OCI-M1 (cell line): ENCODE data around the gene ECHS1.
"Not testable (repeated sequence)": the region's sequence is repeated elsewhere in the genome, so short reads cannot be mapped to it uniquely, and the experiment has no call there.

ENCODE experiments used
- DNase-seq: peaks from one replicate; lab custom pipeline; 2025; lab: John Stamatoyannopoulos, UW

The ECHS1 gene

DNA sequence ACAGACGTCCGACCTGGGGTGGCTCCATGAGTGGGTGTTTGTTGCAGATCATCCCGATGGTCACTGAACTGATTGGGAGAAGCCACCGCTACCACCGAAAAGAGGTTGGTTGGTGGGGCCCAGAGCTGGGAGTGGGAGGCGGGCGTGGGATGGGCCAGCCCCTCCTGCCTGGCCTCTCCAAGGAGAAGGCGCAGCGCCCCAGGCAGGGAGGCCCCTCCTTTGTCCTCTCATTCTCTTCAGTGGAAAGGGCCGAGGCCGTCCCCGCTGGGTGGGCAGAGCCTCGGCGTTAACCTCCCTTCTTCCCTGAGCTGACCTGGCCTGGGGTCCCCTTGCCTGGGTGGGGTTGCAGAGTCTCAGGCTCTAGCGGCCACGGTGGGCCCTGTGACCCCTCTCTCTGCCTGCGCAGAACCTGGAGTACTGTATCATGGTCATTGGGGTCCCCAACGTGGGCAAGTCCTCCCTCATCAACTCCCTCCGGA, 26.0 kb upstream of the ECHS1 start:
- no peak for DNase-seq

DNA sequence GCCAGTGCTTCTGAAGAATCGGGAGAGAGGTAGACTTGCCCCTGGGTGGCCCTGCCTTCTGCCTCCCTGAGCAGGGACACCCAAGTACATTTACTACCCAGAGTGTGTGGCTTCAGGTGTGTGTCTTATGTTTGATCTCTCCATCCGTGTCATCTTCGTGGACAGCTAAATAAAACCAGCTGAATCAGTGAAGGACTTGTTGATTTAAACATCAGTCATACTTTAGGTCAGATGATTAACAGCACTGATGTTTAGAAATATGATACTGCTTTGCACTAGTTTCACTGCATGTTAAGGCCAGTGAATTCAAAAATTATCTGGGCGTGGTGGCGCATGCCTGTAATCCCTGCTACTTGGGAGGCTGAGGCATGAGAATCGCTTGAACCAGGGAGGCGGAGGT, 24.8 kb upstream of the ECHS1 start:
- DNase-seq, result no peak

DNA sequence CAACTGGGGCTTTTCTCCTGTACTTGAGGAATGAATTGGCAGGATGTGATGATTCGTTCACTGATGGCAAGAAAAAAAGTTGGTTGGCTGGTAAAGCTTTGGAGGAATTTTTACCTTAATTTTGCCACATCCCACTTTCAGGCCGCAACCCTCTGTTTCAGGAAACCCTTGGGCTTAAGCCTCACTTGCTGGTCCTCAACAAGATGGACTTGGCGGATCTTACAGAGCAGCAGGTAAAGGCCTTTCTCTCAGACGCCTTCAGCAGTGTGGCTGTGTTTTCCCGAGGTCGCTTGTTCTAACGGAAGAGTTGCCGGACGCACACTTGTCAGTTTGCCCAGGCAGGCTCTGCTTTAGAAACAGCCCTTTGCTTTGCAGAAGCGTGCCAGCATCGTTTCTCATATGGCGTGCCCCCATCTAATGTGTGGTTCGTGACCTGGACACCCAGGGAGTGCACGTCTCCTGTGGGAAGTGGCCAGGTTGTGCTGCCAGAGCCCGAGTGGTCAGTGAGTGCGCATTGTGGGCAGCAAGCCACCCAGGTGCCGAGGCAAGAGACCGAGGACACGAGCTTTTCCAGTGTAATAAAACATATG, 23.0 kb upstream of the ECHS1 start:
- no peak for DNase-seq

DNA sequence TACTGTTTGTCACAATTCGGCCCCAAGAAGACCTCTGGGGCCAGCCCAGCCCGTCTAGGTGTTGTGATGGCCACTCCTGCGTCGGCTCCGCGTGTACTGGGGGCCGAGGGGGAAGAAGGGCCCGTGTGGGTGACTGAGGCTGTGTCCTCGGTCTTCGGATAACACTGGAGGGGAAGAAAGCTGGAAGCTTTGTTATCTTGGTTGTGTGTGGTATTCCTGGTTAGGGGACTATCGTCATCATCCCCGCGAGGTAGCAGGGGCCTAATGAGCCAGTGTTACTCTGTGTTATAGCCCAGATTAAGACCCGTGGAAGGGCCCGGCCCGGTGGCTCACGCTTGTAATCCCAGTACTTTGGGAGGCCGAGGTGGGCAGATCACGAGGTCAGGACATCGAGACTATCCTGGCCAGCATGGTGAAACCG, 21.7 kb upstream of the ECHS1 start:
- DNase-seq, result peak; percentile 74

DNA sequence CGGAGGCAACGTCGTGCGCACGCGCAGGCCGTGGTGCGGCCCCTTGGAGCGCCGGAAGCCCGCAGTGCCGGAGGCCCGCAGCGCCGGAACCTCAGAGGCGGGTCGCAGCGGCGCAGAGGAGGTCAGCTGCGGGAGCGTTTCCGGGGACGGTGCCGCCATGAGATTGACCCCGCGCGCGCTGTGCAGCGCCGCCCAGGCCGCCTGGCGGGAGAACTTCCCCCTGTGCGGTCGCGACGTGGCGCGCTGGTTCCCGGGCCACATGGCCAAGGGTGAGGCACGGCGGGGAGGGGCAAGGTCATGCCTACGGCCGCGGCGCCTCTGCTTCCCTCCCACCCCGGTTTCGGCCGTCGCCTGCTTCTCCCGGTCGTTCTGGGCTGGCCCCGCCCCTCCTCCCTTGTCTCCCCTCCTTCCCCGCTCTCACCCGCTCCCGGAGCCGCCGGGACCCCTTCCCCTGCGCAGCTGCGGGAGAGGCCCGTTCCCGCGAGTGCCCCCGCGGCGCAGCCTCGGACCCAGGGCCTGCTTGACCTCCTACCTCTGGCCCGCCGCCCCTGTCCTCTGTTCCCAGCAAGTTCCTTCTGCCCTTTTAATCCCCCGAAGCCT, 21.0 kb upstream of the ECHS1 start, which contains the start of gene MTG1:
Gene MTG1, plus strand, starts transcription at position 94 of the 600 bp plus-strand sequence. Its CDS starts 64 bp downstream, at position 158.
- DNase-seq, result peak; percentile 99

DNA sequence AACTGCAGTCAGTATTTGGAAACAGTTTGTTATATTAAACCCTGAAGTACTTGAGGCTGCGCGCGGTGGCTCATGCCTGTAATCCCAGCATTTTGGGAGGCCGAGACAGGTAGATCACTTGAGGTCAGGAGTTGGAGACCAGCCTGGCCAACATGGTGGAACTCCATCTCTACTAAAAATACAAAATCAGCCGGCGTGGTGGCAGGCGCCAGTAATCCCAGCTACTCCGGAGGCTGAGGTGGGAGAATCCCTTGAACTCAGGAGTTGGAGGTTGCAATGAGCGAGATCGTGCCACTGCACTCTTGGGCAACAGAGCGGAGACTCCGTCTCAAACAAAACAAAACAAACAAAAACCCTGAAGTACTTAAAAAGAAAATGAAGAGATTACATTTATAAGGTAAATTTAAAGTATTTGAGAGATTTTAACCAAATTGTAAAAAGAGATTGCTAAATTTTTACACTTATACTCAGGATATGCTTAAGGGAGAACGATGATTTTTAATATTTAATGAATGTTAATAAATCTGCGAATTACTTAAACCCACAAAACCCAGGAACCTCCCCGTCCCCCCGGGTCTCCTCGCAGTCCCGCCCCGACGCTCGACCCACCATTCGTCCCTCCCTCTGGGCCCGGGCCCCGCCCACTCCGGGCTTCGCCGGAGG, 20.4 kb upstream of the ECHS1 start:
- DNase-seq, result no peak

DNA sequence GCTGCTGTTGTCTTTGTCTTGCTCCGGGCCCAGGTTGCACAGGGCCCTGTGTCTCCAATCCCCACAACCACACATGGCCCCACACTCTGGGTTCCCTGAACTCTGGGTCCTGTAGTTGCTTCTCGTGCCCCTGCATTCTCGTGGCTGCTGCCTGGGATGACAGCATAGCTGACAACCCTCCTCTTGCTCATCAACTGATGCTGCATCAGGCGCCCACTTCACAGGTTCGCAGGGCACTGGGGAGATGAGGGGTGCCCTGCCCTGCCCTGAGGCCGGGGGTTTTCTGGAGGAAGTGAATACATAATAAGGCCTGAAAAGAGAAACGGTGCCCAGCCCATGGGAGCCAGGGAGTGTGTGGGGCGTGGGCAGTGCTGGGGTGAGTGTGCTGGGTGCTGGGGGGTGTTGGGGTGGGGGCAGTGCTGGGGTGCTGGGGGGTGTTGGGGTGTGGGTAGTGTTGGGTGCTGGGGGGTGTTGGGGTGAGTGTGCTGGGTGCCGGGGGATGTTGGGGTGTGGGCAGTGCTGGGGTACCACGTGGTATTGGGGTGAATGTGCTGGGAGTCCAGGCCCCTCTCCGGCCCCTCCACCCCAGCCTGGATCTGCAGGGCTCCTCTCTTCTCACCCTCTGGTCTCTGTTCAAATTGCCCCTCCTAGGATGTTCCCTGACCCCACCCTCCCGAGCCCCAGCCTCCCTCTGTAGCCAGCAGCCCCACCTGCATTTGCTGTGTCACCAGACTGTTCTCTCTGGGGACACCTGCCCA, 18.8 kb upstream of the ECHS1 start:
- no peak for DNase-seq

DNA sequence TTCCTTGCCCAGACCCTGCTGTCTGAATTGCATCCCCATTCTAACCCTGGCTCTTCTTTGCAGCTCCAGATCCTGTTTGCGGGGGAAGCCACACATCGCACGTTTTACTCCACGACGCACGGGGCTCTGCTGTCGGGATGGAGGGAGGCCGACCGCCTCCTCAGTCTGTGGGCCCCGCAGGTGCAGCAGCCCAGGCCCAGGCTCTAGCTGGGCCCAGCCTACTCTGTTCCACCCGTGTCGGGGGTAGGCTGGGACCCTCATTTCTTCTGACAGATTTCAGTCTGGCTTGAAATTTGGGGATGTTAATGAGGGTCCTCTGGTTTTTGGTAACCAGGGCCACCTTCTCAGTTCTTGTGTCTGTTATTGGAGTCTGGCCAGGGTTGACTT, 18.1 kb upstream of the ECHS1 start:
- DNase-seq, result no peak

DNA sequence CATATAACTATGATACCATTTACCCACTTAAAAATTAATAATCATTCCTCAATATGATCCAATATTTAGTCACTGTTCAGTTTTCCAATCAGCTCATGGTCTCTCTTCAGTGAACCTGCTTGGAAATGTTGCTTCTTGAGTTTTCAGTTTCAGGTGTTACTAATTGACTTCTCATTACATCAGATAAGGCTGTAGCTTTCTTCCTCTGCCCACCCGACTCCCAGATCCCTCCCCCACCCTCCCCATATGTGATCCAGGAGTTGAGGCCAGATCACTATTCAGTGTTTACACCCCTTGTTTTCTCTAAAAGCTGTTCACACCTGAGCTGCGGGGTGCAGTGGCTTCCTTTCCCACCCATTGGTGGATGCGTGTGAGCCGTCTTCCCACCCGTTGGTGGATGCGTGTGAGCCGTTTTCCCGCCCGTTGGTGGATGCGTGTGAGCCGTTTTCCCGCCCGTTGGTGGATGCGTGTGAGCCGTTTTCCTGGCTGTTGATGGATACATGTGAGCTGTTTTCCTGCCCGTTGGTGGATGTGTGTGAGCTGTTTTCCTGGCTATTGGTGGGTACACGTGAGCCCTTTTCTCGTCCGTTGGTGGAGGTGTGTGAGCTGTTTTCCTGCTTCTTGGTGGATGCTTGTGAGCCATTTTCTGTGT, 17.6 kb upstream of the ECHS1 start:
- DNase-seq, result no peak

DNA sequence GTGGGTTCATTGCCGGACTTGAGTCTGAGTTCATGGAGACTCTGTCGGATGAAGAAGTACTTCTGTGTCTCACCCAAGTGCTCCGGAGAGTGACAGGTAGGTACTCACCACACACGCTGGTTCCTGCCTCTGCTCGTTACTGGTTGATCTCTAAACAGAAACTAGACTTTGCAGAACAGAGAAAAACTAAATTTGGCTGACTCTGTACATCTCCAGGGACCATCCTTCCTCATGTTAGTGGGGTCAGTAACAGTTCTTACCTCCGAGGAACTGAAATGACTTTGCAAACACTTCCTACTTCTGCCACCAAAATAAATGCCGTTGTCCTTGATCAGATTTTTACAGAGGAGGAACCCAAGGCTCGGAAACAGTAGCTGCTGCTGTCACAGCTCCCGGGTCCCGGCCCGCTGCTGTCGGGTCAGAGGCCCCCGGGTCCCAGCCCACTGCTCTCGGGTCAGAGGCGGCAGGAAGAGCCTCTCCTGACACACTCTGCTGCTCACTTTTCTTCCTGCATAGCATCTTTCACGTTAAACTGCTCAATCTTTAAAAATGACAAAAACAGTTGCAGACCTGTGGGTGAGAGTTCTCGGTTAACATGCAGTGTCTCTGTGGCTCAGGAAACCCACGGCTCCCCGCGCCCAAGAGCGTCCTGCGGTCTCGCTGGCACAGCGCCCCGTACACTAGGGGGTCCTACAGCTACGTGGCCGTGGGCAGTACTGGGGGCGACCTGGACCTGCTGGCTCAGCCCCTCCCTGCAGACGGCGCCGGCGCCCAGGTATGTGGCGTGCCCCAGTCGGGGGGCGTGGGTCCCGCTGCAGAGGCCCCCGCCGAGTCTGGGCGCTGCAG, 16.0 kb upstream of the ECHS1 start:
- DNase-seq, result peak; percentile 76

DNA sequence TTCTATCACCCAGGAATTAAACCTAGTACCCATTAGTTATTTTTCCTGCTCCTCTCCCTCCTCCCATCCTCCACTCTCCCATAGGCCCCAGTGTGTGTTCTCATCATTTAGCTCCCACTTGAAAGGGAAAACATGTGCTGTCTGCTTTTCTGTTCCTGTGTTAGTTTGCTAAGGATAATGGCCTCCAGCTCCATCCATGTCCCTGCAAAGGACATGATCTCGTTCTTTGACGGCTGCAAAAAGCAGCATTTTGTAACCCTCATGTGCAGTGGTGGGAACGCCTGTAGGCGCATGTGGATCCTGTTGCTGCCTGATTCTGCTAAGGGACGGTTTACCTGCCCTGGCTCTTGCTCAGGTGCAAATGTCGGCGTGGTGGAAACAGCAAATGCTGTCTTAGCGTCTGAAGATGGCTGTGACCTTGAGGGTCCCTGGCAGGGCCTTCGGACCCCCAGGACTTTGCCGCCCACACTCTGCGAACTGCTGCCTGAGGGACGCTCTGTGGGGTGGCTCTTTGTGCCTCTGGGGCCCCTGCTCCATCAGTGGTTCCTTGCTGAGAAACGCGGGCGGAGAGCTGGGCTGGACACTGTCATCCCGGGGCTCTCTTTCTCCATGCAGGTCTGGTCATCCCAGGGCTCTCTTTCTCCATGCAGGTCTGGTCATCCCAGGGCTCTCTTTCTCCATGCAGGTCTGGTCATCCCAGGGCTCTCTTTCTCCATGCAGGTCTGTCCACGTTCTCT, 15.2 kb upstream of the ECHS1 start:
- peak; percentile 91 for DNase-seq

DNA sequence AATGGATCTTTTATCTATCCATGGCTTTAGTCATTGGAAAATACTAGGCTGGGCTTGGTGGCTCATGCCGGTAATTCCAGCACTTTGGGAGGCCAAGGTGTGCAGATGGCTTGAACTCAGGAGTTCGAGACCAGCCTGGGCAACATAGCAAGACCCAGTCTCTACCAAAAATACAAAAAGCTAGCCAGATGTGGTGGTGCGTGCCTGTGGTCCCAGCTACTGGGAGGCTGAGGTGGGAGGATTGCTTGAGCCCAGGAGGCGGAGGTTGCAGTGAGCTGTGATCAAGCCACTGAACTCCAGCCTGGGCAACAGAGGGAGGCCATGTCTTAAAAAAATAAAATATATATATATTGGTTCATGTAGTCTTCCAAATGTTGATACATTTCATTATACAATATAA, 13.8 kb upstream of the ECHS1 start:
- DNase-seq, result not testable (repeated sequence)

DNA sequence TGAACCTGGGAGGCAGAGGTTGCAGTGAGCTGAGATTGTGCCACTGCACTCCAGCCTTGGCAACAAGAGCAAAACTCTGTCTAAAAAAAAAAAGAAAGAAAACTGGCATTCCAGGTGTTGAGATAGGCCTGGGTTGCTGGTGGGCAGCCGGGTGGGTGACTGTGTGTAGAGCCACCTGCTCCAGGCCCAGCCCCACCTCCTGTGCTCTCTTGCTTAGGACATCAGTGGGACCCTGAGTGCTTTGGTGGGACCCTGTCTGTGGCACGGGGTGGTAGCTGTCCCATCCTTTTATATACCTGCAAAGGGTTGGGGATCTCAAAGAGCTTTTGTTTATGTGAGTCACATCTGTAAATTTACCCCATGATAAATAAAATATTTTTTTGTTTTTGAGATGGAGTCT, 12.1 kb upstream of the ECHS1 start:
- no peak for DNase-seq

DNA sequence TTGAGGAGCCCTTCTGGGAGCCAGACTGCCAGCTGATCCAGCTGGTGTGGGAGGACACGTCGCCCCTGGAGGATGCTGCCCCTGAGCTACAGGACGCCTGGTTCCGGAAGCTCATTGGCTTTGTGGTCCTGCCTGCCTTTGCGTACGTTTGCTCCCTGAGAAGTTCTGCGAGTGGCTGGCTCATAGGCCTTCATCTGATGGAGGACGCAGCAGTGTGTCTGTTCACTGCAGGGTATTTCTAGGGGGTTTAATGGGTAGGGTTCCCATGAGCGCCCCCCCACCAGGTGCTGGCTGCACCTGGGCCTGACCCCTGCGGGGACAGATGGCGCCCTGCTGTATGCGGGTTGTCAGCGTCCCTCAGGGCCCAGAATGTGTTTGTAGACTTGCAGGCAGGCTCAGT, 10.9 kb upstream of the ECHS1 start:
- no peak for DNase-seq

DNA sequence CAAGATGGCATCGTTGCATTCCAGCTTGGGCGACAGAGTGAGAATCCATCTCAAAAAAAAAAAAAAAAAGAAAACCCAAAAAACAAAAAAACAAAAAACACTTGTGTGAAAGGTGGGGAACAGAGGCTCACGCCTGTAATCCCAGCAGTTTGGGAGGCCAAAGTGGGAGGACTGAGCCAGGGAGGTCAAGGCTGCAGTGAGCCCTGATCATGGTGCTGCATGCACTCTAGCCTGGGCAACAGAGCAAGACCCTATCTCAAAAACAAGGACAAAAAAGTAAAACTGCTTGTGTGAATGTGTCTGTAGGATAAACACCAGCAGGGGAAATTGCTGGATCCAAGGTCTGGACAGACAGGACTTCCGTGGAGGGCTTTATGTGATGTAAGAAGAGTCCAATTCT, 10.4 kb upstream of the ECHS1 start:
- DNase-seq, result no peak

DNA sequence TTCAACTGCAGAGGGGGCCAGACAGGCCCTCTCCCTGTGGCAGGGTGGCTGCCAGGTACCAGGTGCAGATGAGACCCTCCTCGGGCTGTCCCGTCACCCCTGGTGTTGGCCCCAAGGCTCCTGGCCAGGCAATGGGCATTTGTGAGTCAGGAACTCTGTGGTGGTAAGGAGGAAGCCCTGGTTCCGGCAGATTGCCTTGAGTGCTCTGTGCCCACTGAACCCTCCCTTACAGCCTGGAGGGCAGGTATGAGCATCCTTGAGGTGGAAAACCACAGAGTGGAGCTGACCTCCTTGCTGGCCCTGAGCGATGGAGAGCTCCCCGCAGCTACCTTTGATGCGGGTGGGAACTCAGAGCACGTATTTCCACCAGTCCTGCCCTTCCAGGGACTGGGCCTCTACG, 7.9 kb upstream of the ECHS1 start:
- DNase-seq, result no peak

DNA sequence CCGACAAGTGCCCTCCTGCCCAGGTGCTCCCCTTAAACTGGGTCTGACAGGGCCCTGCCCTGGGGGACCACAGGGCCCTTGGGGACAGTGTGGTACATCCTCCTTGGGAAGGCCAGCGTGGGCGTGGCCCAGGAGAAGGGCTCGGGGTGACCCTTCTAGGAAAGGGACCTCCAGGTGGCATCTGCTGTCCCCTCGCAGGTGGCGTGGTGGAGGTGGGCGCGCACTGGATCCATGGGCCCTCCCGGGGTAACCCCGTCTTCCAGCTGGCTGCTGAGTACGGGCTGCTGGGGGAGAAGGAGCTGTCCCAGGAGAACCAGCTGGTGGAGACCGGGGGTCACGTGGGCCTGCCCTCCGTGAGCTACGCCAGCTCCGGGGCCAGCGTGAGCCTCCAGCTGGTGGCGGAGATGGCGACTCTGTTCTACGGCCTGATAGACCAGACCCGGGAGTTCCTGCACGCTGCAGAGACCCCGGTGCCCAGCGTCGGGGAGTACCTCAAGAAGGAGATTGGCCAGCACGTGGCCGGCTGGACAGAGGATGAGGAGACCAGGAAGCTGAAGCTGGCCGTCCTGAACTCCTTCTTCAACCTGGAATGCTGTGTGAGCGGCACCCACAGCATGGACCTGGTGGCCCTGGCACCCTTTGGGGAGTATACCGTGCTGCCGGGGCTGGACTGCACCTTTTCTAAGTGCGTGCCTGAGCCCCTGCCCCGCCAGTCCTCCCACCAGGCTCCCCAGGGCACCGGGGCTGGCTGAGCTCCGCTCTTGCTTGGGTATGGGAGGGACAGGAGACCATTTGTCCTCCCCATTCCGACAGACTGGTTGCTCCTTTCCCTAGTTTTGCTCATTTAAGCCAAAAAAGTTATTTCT, 6.9 kb upstream of the ECHS1 start:
- no peak for DNase-seq

DNA sequence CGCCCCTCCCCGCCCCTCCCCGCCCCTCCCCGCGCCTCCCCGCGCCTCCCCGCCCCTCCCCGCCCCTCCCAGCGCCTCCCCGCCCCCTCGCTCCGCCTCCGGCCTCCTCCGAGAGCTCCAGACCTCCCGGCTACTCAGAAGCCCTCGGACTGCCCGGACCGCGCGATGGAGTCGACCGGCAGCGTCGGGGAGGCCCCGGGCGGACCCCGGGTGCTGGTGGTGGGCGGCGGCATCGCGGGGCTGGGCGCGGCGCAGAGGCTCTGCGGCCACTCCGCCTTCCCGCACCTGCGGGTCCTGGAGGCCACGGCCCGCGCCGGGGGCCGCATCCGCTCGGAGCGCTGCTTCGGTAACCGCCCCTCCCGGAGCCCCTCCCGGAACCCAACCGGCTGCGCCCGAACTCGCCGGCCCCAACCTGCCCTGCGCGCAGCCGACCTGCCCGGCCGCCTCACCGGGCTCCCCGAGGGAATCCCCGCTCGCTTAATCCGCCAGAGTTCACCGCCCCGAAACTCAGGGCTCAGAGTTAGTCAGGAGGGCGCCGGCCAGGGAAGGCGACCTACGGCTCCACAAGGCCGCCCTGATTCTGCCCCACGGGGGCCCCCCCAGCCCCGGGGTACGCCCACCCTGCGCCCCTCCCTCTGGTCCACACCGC, 6.1 kb upstream of the ECHS1 start, which contains the start of gene PAOX:
Gene PAOX, plus strand, starts transcription at position 111 of the 649 bp plus-strand sequence. Its CDS starts 55 bp downstream, at position 166.
- no peak for DNase-seq
